HG03521 (cell line): ENCODE results near the gene TAF3.
"Not testable (repeated sequence)": the region's sequence is repeated elsewhere in the genome, so short reads cannot be mapped to it uniquely, and the experiment has no call there.

Source experiments
- ATAC-seq: cut with Tn5 transposase; IDR thresholded peaks from one replicate; pipeline ENCODE4 v1.9.1; 2021; ENCODE audit warnings: mild to moderate bottlenecking, moderate library complexity; ENCODE audit not compliant: unreplicated experiment

Gene TAF3

GRCh38 chr10:7810443-7810842 is 7.9 kb upstream of the TAF3 start:
- ATAC-seq = no peak

GRCh38 chr10:7811000-7811399 is 7.3 kb upstream of the TAF3 start:
- ATAC-seq = no peak

GRCh38 chr10:7811743-7812142 is 6.6 kb upstream of the TAF3 start:
- ATAC-seq = not testable (repeated sequence)

GRCh38 chr10:7813481-7813880 is 4.8 kb upstream of the TAF3 start:
- ATAC-seq = no peak

- no peak for ATAC-seq
Measured at GRCh38 chr10:7817576-7817975, 729 bp upstream of the TAF3 start.

- peak; percentile 14 for ATAC-seq
Measured at GRCh38 chr10:7817984-7818294, 366 bp upstream of the TAF3 start.

- ATAC-seq = peak; percentile 25
Measured at GRCh38 chr10:7819121-7819460, 786 bp downstream of the TAF3 start.

GRCh38 chr10:7824251-7824650 is 5.9 kb downstream of the TAF3 start:
- no peak for ATAC-seq

GRCh38 chr10:7826971-7827370 is 8.7 kb downstream of the TAF3 start:
- no peak for ATAC-seq

- ATAC-seq = no peak
Measured at GRCh38 chr10:7829289-7829834, 11.1 kb downstream of the TAF3 start.

GRCh38 chr10:7832060-7832459 is 13.8 kb downstream of the TAF3 start:
- no peak for ATAC-seq

GRCh38 chr10:7833210-7833609 is 14.9 kb downstream of the TAF3 start:
- no peak for ATAC-seq

- no peak for ATAC-seq
Measured at GRCh38 chr10:7834262-7834661, 16.0 kb downstream of the TAF3 start.

- no peak for ATAC-seq
Measured at GRCh38 chr10:7836571-7836970, 18.3 kb downstream of the TAF3 start.

- no peak for ATAC-seq
Measured at GRCh38 chr10:7846591-7846990, 28.3 kb downstream of the TAF3 start.

GRCh38 chr10:7853226-7853842 is 35.0 kb downstream of the TAF3 start:
- no peak for ATAC-seq

- no peak for ATAC-seq
Measured at GRCh38 chr10:7853890-7854289, 35.6 kb downstream of the TAF3 start.

GRCh38 chr10:7855205-7855604 is 36.9 kb downstream of the TAF3 start:
- no peak for ATAC-seq

GRCh38 chr10:7856678-7857077 is 38.4 kb downstream of the TAF3 start:
- no peak for ATAC-seq

GRCh38 chr10:7857262-7857661 is 39.0 kb downstream of the TAF3 start:
- no peak for ATAC-seq

- ATAC-seq = no peak
Measured at GRCh38 chr10:7861509-7862120, 43.3 kb downstream of the TAF3 start.

- no peak for ATAC-seq
Measured at GRCh38 chr10:7862121-7862514, 43.8 kb downstream of the TAF3 start.

GRCh38 chr10:7866176-7866575 is 47.9 kb downstream of the TAF3 start:
- ATAC-seq = no peak
